Fibroblast of peridontal ligament (primary cell): ENCODE measurements around the gene MICAL2.
A peak's percentile ranks its signal among the peaks of the same experiment; 100 is the strongest.

ENCODE experiments used
- DNase-seq: peaks from one replicate; pipeline ENCODE4 v3.0.0-alpha.2; 2010; ENCODE audit errors: extremely low read depth

The MICAL2 gene

GRCh38 chr11:12229450-12230229, 119.2 kb downstream of the MICAL2 start:
- DNase-seq, result no peak

- DNase-seq, result no peak
These were observed 121.8 kb downstream of the MICAL2 start for GRCh38 chr11:12232160-12232559.

DNA sequence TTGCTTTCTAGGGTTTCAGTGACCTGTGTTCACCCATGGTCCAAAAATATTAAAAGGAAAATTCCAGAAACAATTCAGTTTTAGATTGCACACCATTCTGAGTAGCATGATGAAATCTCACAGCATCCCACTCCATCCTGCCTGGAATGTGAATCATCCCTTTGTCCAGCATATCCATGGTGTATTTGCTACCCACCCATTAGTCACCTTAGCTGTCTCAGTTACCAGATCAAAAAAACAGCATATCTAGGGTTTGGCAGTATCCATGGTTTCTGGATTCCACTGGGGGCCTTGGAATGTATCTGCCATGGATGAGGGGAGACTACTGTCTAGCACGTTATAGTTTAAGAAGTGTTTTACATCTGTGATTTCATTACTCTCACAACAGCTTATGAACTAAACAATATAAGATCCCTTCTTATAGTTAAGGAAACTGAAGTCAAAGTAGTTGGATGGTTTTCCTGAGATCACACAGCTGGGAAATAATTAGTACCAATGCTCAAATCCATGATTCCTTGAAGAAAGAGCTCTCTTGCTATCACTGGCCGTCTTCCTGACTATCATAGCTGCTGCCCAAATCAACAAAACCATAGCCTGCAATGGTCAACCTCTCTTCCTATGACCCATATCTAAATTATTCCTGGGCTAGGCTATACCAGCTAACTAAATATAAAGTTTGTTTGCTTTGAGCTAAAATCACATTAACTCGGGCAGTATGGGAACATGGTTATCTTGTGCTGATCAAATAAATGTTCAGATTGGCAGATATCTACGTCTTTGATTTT, 122.6 kb downstream of the MICAL2 start:
- DNase-seq, result peak; percentile 74

GRCh38 chr11:12233602-12233925, 123.2 kb downstream of the MICAL2 start:
- DNase-seq, result no peak

DNA sequence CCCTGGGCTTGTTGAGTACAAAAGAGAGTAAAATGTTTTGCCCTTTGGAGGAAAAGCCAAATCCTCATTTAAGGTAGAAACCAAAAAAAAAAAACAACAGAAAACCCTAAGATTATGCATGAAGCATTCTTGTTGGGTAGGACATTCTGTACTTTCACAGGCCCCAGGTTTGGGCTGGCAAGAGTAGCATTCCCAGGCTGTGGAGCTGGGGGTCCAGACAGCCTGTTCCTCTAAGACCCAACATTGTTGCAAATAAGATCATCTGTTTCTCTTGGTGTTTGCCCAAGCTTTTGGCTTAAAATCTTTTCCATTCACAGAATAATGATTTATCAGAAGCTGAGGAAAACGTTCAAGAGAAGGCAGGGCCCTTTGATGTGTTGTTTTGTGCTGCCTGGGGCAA, 123.8 kb downstream of the MICAL2 start:
- DNase-seq, result no peak

- no peak for DNase-seq
These were observed 124.7 kb downstream of the MICAL2 start for GRCh38 chr11:12235080-12235479.

GRCh38 chr11:12235553-12235946, 125.2 kb downstream of the MICAL2 start:
- DNase-seq, result no peak

GRCh38 chr11:12235947-12236743, 125.8 kb downstream of the MICAL2 start:
- peak; percentile 85 for DNase-seq

DNA sequence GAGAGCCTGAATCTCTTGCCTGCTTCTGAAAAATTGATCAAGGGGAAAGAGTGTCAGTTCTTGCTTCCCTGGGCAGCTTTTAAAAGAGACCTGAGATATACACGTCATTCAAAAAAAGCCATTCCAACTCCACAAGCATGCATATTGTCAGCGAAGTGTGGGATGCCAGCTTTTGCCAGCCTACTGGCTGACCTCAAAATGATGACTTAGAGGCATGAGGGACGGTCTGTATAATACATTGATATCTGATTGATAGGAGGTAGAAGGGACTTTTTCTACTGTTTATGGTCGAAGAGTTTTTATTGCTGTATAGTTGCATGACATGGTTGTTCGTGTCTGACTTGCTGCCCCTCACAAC, 126.3 kb downstream of the MICAL2 start:
- DNase-seq, result no peak

DNA sequence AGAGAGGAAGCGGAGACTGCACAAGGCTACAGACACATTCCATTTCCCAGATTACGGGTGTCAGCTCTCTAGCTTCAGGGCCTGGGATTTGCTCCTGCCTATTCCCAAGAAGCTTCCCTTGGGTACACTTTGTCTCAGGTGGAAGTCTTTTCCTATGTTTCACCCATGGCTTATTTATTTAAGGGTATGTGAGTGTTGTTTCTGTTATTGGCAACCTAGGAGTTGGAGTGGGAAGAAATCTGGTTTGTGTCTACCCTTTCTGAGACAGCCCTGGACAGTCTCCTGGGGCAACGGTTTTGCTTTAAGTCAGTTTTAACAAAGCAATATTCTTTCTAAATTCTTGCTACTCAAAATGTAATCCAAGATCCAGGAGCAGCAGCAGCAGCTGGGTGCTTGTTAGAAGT, 127.0 kb downstream of the MICAL2 start:
- DNase-seq, result peak; percentile 19

DNA sequence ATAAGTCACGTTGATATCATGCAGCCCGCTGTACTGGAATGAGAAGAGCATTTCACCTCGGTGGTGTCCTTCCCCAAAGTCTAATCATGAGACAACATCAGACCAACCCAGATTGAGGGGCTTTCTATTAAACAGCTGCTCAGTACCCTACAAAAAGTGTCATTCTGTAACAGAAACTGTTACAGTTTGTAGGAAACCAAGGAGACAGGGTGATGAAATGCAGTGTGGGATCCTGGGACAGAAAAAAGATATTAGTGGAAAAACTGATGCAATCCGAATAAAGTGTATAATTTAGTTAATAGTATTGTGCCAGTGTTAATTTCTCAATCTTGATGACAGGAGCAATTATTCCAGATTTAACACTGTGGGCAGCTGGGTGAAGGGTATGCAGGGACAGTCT, 128.0 kb downstream of the MICAL2 start:
- peak; percentile 22 for DNase-seq

- DNase-seq, result no peak
These were observed 129.0 kb downstream of the MICAL2 start for GRCh38 chr11:12239396-12239795.

GRCh38 chr11:12239804-12240371, 129.5 kb downstream of the MICAL2 start:
- DNase-seq, result no peak

GRCh38 chr11:12240677-12241076, 130.3 kb downstream of the MICAL2 start:
- no peak for DNase-seq

- DNase-seq, result no peak
These were observed 131.0 kb downstream of the MICAL2 start for GRCh38 chr11:12241401-12241800.

- no peak for DNase-seq
These were observed 131.7 kb downstream of the MICAL2 start for GRCh38 chr11:12241971-12242672.

GRCh38 chr11:12242966-12243365, 132.6 kb downstream of the MICAL2 start:
- DNase-seq, result no peak

GRCh38 chr11:12243486-12243885, 133.1 kb downstream of the MICAL2 start:
- DNase-seq, result no peak

DNA sequence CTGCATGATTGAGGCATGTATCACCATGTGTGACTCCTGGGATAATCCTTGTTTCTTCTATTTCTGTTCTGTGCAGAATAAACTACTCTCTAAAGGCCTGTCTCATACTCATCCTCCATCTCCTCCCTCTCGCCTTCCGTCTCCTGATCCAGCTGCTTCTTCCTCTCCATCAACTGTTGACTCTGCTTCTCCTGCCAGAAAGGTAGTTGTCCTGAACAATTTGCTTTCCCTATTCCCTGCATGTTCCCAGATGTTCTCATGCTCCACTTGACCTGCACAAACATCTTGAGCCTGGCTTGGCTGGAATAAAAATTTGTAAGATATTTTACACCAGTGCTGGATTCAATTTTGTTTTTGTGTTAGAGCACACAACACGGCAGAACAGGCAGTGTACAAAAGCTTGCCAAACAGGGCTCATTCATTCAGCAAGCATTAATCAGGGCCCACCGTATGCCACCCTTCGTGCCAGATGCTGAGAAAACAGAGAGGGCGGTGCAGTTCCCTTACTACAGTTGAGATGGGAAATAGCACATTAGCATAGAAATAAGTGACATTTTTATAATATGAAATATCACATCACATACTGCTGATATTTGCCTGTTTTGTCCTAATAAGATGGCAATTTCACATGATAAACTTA, 133.6 kb downstream of the MICAL2 start:
- no peak for DNase-seq

GRCh38 chr11:12245091-12245490, 134.7 kb downstream of the MICAL2 start:
- DNase-seq, result no peak

- DNase-seq, result no peak
These were observed 135.2 kb downstream of the MICAL2 start for GRCh38 chr11:12245549-12246016.
